K562 (cell line): ENCODE results near the gene DRC3. TPM values are rescaled to one million over a fixed set of nuclear protein-coding genes. Genes with fewer than 3 reads are reported as not detected.
A peak's percentile ranks its signal among the peaks of the same experiment; 100 is the strongest.

Source experiments
- C11orf30 ChIP-seq: fragments of 450-650 bp; IDR thresholded peaks from 2 replicates; pipeline ENCODE4 v1.6.1; 2016; ENCODE audit warnings: low read depth, mild to moderate bottlenecking
- DMBX1 ChIP-seq: fragments of 250-450 bp; sonication (Bioruptor Pico); IDR thresholded peaks from 2 replicates; pipeline ENCODE4 v1.8.0; 2022; ENCODE audit warnings: inconsistent platforms, mild to moderate bottlenecking, moderate library complexity, borderline replicate concordance
- ETV6 ChIP-seq, 3 experiments: fragments of 150-350 bp in 1 of 3; sonication (generic) in 1 of 3; formaldehyde crosslinking in 1 of 3; IDR thresholded peaks; 2 replicates each; pipeline versions ENCODE4 v1.6.1 to v1.8.0; 2014 to 2022; ENCODE audit warnings: borderline replicate concordance in 2 of 3, low read depth in 2 of 3, antibody characterized with exemption in 1 of 3, low read length in 1 of 3, mild to moderate bottlenecking in 1 of 3, missing genetic modification reagents in 1 of 3
- FOXM1 ChIP-seq, 2 experiments: fragments of 450-650 bp in 1 of 2; sonication (generic) in 1 of 2; formaldehyde crosslinking in 1 of 2; IDR thresholded peaks; 2 replicates each; pipeline versions ENCODE4 v1.6.1 to v1.9.0; 2017 to 2022; ENCODE audit warnings: low read depth in 2 of 2, mild to moderate bottlenecking in 2 of 2, missing genetic modification reagents in 1 of 2, moderate library complexity in 1 of 2
- HDAC3 ChIP-seq: fragments of 450-650 bp; IDR thresholded peaks from 2 replicates; pipeline ENCODE4 v1.6.1; 2018; ENCODE audit warnings: borderline replicate concordance, mild to moderate bottlenecking, moderate library complexity; ENCODE audit not compliant: partially characterized antibody
- HDGF ChIP-seq: fragments of 450-650 bp; IDR thresholded peaks from 2 replicates; pipeline ENCODE4 v1.6.1; 2016
- IRF2 ChIP-seq: sonication (generic); formaldehyde crosslinking; IDR thresholded peaks from 2 replicates; pipeline ENCODE4 v1.8.1; 2022; ENCODE audit warnings: mild to moderate bottlenecking, missing genetic modification reagents
- MBD2 ChIP-seq: sonication (generic); IDR thresholded peaks from 2 replicates; pipeline ENCODE4 v1.6.1; 2016; ENCODE audit warnings: low read depth, borderline replicate concordance
- MCM5 ChIP-seq: fragments of 450-650 bp; IDR thresholded peaks from 2 replicates; pipeline ENCODE4 v1.6.1; 2016; ENCODE audit warnings: low read depth
- MEIS2 ChIP-seq: fragments of 450-650 bp; IDR thresholded peaks from 2 replicates; pipeline ENCODE4 v1.6.1; 2014; ENCODE audit warnings: mild to moderate bottlenecking; ENCODE audit not compliant: partially characterized antibody
- POLR2AphosphoS5 ChIP-seq: IDR thresholded peaks from 2 replicates; pipeline ENCODE4 v1.6.1; 2011; ENCODE audit warnings: mild to moderate bottlenecking, low read depth, low read length, moderate library complexity; ENCODE audit not compliant: control insufficient read depth, insufficient read depth
- POLR2G ChIP-seq: fragments of 200-400 bp; formaldehyde crosslinking; IDR thresholded peaks from 2 replicates; pipeline ENCODE4 v1.6.1; 2017; ENCODE audit warnings: low read depth, mild to moderate bottlenecking, antibody characterized with exemption, low read length, moderate library complexity
- SMAD4 ChIP-seq: fragments of 250-450 bp; sonication (Bioruptor Pico); conservative IDR thresholded peaks from 2 replicates; pipeline ENCODE4 v1.8.0; 2021; ENCODE audit warnings: inconsistent platforms, mild to moderate bottlenecking, moderate library complexity
- TBP ChIP-seq: optimal IDR thresholded peaks from 2 replicates; pipeline ENCODE3; 2011; ENCODE audit warnings: low read depth, low read length, improper control_type of control experiment
- ZFP36 ChIP-seq: fragments of 150-350 bp; IDR thresholded peaks from 2 replicates; pipeline ENCODE4 v1.6.1; 2018; ENCODE audit warnings: low read length, low read depth; ENCODE audit not compliant: partially characterized antibody
- ZFP91 ChIP-seq: sonication (generic); formaldehyde crosslinking; IDR thresholded peaks from 2 replicates; pipeline ENCODE4 v1.8.0; 2022; ENCODE audit warnings: mild to moderate bottlenecking, missing genetic modification reagents
- ZNF586 ChIP-seq: fragments of 450-650 bp; formaldehyde crosslinking; conservative IDR thresholded peaks from 2 replicates; pipeline ENCODE4 v1.4.0; 2020; ENCODE audit warnings: mild to moderate bottlenecking, moderate library complexity
- ZZZ3 ChIP-seq: fragments of 450-650 bp; IDR thresholded peaks from 2 replicates; pipeline ENCODE4 v1.6.1; 2016; ENCODE audit warnings: antibody characterized with exemption, mild to moderate bottlenecking, moderate library complexity
- polyA plus RNA-seq, 8 experiments: library from polyadenylated mRNA; depleted of rRNA in 4 of 8; stranded (reverse) in 5 of 8; unstranded in 3 of 8; fragments of >200 nt; fragmentation: Nextera tagmentation in 2 of 8; fragmentation: Illumina TruSeq in 1 of 8; extraction: Ambion mirVana in 2 of 8; extraction: Trizol in 1 of 8; gene quantifications; 2 replicates each; pipeline versions ENCODE4 v1.2.1 to v1.2.3, GENCODE V29; 2011 to 2014; ENCODE audit warnings: inconsistent platforms in 1 of 8, missing spikeins in 1 of 8
- total RNA-seq, 7 experiments: library from RNA; depleted of rRNA in 6 of 7; stranded (reverse); fragments of >200 nt in 6 of 7; fragmentation: Illumina TruSeq in 2 of 7; extraction: Trizol in 2 of 7; gene quantifications; 2 replicates each; pipeline versions ENCODE4 v1.2.1 to v1.2.3, GENCODE V29; 2011 to 2021; ENCODE audit warnings: low replicate concordance in 1 of 7
- TF ChIP-seq, protein P1 (sequence below): fragments of 250-450 bp; sonication (Bioruptor Pico); IDR thresholded peaks from 2 replicates; pipeline ENCODE4 v1.4.0; 2020; ENCODE audit warnings: mild to moderate bottlenecking
- TF ChIP-seq, protein P2 (sequence below), 3 experiments: fragments of 200-800 bp in 1 of 3; sonication (Bioruptor generic) in 1 of 3; sonication (generic) in 1 of 3; formaldehyde crosslinking in 1 of 3; IDR thresholded peaks; 2 replicates each; pipeline versions ENCODE4 v1.6.1 to v1.8.0; 2016 to 2022; ENCODE audit warnings: mild to moderate bottlenecking in 2 of 3, missing compliant biosample characterization in 2 of 3, missing genetic modification characterization in 2 of 3, missing genetic modification reagents in 1 of 3
- TF ChIP-seq, protein P3 (sequence below), 2 experiments: IDR thresholded peaks; 2 replicates each; pipeline ENCODE4 v1.6.1; 2011; ENCODE audit warnings: borderline replicate concordance in 1 of 2, control low read depth in 1 of 2, low read depth in 1 of 2, low read length in 1 of 2, mild to moderate bottlenecking in 1 of 2, mixed read lengths in 1 of 2, moderate library complexity in 1 of 2; ENCODE audit not compliant: insufficient read depth in 1 of 2, insufficient read length in 1 of 2, poor library complexity in 1 of 2, severe bottlenecking in 1 of 2; ENCODE audit errors: extremely low read depth in 1 of 2

DRC3 gene
- total and polyA plus RNA-seq, 9 of the 15 experiments (the other 6 are each of a cell fraction or from before 2014, with no cell fraction given): 0.10 to 0.84 (median 0.30) TPM; not detected in 3

GRCh38 chr17:18038861-18039534, 66.3 kb downstream of the DRC3 start, which contains the start of the genes ATPAF2 and GID4 (continued):
- TF ChIP-seq HDAC3: no peak
- TF ChIP-seq ZFP36: no peak
- no peak for TF ChIP-seq ZFP91 (CRISPR knock-in tag)
- no peak for TF ChIP-seq FOXM1 (IDR thresholded peaks at IDR 0.05; ENCODE audit: low read depth)
- 0 out of 2 replicates have a peak, but pooled peaks have one; percentile 31 for TF ChIP-seq FOXM1 (CRISPR knock-in tag; IDR thresholded peaks at IDR 0.05; ENCODE audit: low read depth)
- TF ChIP-seq, protein P1, sequence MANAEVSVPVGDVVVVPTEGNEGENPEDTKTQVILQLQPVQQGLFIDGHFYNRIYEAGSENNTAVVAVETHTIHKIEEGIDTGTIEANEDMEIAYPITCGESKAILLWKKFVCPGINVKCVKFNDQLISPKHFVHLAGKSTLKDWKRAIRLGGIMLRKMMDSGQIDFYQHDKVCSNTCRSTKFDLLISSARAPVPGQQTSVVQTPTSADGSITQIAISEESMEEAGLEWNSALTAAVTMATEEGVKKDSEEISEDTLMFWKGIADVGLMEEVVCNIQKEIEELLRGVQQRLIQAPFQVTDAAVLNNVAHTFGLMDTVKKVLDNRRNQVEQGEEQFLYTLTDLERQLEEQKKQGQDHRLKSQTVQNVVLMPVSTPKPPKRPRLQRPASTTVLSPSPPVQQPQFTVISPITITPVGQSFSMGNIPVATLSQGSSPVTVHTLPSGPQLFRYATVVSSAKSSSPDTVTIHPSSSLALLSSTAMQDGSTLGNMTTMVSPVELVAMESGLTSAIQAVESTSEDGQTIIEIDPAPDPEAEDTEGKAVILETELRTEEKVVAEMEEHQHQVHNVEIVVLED (CRISPR knock-in tag): peak; percentile 88
- no peak for TF ChIP-seq DMBX1
- no peak for TF ChIP-seq ZNF586 (CRISPR knock-in tag)
- TF ChIP-seq C11orf30: peak; percentile 98
- TF ChIP-seq MBD2: peak; percentile 97
- TF ChIP-seq SMAD4 (CRISPR knock-in tag): 0 out of 2 replicates have a peak, but pooled peaks have one; percentile 46
- TF ChIP-seq ZZZ3: no peak
- peak; percentile 27 for TF ChIP-seq TBP
- TF ChIP-seq, protein P2, sequence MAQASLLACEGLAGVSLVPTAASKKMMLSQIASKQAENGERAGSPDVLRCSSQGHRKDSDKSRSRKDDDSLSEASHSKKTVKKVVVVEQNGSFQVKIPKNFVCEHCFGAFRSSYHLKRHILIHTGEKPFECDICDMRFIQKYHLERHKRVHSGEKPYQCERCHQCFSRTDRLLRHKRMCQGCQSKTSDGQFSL (CRISPR knock-in tag; IDR thresholded peaks at IDR 0.05): no peak
- TF ChIP-seq, protein P2 (tag; IDR thresholded peaks at IDR 0.05): no peak
- no peak for TF ChIP-seq HDGF
- TF ChIP-seq ETV6 (IDR thresholded peaks at IDR 0.05; ENCODE audit: borderline replicate concordance in 1 of 2, low read depth in 2 of 2, low read length in 1 of 2): no peak
- TF ChIP-seq ETV6 (CRISPR knock-in tag; IDR thresholded peaks at IDR 0.05; ENCODE audit: borderline replicate concordance): no peak
- peak; percentile 88 for TF ChIP-seq MEIS2
- no peak for TF ChIP-seq IRF2 (CRISPR knock-in tag)
- peak; percentile 82 for TF ChIP-seq POLR2G
- TF ChIP-seq, protein P3, sequence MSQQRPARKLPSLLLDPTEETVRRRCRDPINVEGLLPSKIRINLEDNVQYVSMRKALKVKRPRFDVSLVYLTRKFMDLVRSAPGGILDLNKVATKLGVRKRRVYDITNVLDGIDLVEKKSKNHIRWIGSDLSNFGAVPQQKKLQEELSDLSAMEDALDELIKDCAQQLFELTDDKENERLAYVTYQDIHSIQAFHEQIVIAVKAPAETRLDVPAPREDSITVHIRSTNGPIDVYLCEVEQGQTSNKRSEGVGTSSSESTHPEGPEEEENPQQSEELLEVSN (IDR thresholded peaks at IDR 0.05; ENCODE audit: borderline replicate concordance in 1 of 2, extremely low read depth in 1 of 2, insufficient read depth in 1 of 2, insufficient read length in 1 of 2, low read depth in 1 of 2, low read length in 1 of 2, poor library complexity in 1 of 2, severe bottlenecking in 1 of 2): peak; percentile 37 to 57
- no peak for TF ChIP-seq MCM5
- peak; percentile 28; the same call in 1 of the 2 replicates for TF ChIP-seq POLR2AphosphoS5
